Type B pancreatic cell (in vitro differentiated cells): Measurements from ENCODE around the gene ZNF726. TPM values are rescaled to one million over a fixed set of nuclear protein-coding genes. Genes with fewer than 3 reads are reported as not detected.

ENCODE experiments used
- DNase-seq: peaks from one replicate; pipeline ENCODE4 v3.0.0; 2021; ENCODE audit warnings: mixed read lengths; ENCODE audit not compliant: unreplicated experiment; ENCODE audit errors: extremely low spot score
- H3K27ac Mint-ChIP-seq: 2 replicates; pipeline ENCODE4 v1.8.0; 2021; ENCODE audit warnings: mild to moderate bottlenecking, mixed read lengths
- H3K27me3 Mint-ChIP-seq: 2 replicates; pipeline ENCODE4 v1.8.0; 2021; ENCODE audit warnings: mixed read lengths
- H3K36me3 Mint-ChIP-seq: 2 replicates; pipeline ENCODE4 v1.8.0; 2021; ENCODE audit warnings: mixed read lengths
- H3K4me1 Mint-ChIP-seq: one replicate; pipeline ENCODE4 v1.8.0; 2021; ENCODE audit warnings: mixed read lengths; ENCODE audit not compliant: unreplicated experiment
- H3K4me3 Mint-ChIP-seq: 2 replicates; pipeline ENCODE4 v1.8.0; 2021; ENCODE audit warnings: mild to moderate bottlenecking, mixed read lengths
- H3K9me3 Mint-ChIP-seq: 2 replicates; pipeline ENCODE4 v1.8.0; 2021; ENCODE audit warnings: mixed read lengths
- CTCF ChIP-seq: fragments of 200-600 bp; sonication (generic); conservative IDR thresholded peaks from 2 replicates; pipeline ENCODE4 v1.5.0; 2021; ENCODE audit warnings: antibody characterized with exemption, mild to moderate bottlenecking
- total RNA-seq: library from RNA; stranded (reverse); gene quantifications from 2 replicates; pipeline ENCODE4 v1.2.1, GENCODE V29; 2021; ENCODE audit warnings: low replicate concordance

The ZNF726 gene
- total RNA-seq, 1 donor from 2014 or later, result 6.8 TPM

DNA sequence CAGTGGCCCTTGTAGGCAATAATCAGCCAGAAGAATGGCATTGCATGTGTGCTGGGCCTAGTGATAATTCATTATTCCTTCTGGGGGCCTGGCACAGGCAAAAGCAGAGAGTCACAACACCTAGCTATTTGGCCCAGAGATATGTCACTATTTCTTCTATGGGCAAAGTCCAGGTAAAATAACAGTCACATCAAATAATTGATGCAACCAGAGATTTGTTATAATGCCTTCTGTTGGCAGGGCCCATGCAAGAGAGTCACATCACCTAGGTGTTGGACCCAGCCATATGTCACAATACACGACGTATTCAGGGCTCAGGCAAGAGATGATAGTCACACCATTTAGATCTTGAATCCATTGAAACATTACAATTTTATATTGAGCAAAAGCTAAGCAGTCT is 66.1 kb downstream of the ZNF726 start:
- Mint-ChIP-seq H3K4me1 (no peaks in the 10 kb centered on the region), H3K27me3 (no peaks in the 10 kb centered on the region), H3K4me3 (no peak overlapping the region), H3K27ac (no peak overlapping the region), H3K9me3 (peaks cover 19% of the 10 kb centered on the region), H3K36me3 (no peaks in the 10 kb centered on the region)
- no peak for DNase-seq
- no peak for TF ChIP-seq CTCF

- no peak overlapping the region for H3K27ac Mint-ChIP-seq
- peaks cover 25% of the 10 kb centered on the region for H3K9me3 Mint-ChIP-seq
Observed at GRCh38 chr19:23981863-23982262, 67.2 kb downstream of the ZNF726 start.

DNA sequence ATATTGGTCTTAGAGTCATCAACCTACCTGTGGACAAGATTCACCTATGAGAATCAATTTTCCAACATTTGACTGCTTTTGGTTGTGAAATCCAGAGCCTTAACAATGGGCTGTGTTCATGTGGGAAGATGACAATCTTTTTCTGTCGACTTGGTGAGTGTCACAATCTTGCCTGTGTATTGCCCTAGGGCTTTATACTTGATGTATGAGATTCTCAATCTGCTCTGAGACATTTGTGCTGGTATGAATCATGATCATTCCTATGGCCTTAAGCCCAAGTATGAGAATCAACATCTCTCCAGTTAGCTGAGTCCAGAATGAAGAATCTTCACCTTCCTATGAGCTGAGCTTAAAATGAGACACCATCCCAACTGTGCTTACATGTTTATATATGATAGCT is 68.7 kb downstream of the ZNF726 start:
- no peak overlapping the region for H3K4me3 Mint-ChIP-seq
- no peak overlapping the region for H3K27ac Mint-ChIP-seq
- no peaks in the 10 kb centered on the region for H3K36me3 Mint-ChIP-seq
- H3K27me3 Mint-ChIP-seq, result no peaks in the 10 kb centered on the region
- no peak for DNase-seq
- no peaks in the 10 kb centered on the region for H3K4me1 Mint-ChIP-seq
- peaks cover 28% of the 10 kb centered on the region for H3K9me3 Mint-ChIP-seq
- TF ChIP-seq CTCF, result no peak

More at GRCh38 chr19:23981863-23982262, 67.2 kb downstream of the ZNF726 start:
- Mint-ChIP-seq H3K36me3 (no peaks in the 10 kb centered on the region), H3K4me1 (no peaks in the 10 kb centered on the region), H3K27me3 (no peaks in the 10 kb centered on the region), H3K4me3 (no peak overlapping the region)
- DNase-seq, result no peak
- no peak for TF ChIP-seq CTCF

Other genes starting within 250 kb of the ZNF726 start
- 19.6 and 19.7 TPM in 2 replicates for gene ZNF675, start 227.7 kb upstream of the ZNF726 start, total RNA-seq
- 8.4 and 8.5 TPM in 2 replicates for gene ZNF681, start 156.0 kb upstream of the ZNF726 start, total RNA-seq
- 21.1 and 29.9 TPM in 2 replicates for gene ZNF254, start 172.3 kb downstream of the ZNF726 start, total RNA-seq